ENCODE data around the gene USP28. TPM values are rescaled to one million over a fixed set of nuclear protein-coding genes. Genes with fewer than 3 reads are reported as not detected.
"Not testable (repeated sequence)": the region's sequence is repeated elsewhere in the genome, so short reads cannot be mapped to it uniquely, and the experiment has no call there.

USP28 gene
- polyA plus RNA-seq, 5 donors = 29.3 to 54.9 (median 46.7) TPM

DNA sequence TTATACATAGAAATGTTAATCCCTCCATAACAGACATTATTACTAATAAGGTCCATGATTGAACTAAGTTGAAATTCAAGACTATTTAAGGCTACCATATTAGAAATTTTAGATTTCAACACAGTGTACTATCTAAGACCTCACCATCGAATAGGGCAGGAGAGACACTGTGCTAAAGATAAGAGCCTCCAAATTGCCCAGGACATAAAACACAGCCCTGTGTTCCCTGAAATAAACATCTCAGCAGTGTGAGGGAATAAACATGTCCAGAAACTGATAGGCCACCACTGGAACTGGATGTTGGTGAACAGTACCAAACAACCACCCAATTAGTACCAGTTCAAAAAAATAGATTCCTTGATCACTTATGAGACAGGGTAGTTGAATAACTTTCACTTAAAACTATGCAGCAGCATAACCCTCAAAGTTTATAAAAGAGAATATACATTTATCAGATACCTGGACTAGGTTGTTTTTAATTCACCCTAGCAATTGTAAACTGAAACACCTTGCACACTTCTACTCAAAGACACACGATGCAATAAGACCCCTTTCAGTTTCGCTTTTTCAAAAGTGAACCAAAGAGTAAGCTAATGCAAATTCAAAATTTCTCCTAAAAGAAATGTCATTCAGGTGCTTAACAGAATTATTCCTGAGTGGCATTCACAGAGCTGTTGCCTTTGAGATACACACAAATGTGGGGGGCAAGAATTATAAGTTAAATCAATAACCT, 34.3 kb downstream of the USP28 start:
- no peak for DNase-seq

GRCh38 chr11:113839842-113840241, 35.5 kb downstream of the USP28 start:
- no peak for DNase-seq

DNA sequence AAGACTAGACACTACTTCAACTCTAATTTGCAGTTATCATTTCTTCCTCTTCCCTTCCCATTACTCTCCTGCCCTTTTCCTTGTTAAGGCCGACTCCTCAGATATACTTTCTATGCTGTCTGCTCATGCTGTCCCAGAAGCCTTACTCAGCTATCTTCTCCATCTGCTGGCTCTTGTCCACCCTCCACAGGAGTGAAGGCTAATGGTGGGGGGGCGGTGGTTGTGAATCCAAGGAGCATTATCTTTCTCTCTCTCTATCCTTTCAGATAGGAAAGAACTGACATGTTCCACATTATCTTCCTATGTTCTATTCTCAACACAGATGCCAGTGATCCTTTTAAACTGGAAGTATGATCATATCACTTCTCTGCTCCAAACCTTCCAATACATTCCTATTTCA, 37.4 kb downstream of the USP28 start:
- DNase-seq = no peak

GRCh38 chr11:113835306-113835705, 40.1 kb downstream of the USP28 start:
- DNase-seq = no peak

DNA sequence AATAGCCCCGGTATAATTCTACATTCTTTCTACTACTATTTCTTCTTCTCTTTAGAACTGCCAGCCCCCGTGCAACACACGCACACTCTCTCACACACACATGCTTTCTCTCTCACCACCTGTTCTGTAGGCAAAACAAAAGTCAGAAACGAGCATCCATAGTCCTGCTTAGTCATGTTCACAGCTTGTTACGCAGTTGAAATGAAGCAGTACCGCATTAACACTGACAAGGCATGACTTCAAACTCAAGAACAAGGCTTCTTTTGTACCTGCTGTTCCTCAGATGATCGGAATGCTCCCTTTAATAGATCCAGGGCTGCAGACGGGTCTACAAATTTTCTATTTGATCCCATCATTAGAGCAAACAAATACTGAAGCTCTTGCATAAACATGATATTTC, 42.2 kb downstream of the USP28 start:
- DNase-seq = no peak

- no peak for DNase-seq
Observed at GRCh38 chr11:113831314-113831713, 44.1 kb downstream of the USP28 start.

DNA sequence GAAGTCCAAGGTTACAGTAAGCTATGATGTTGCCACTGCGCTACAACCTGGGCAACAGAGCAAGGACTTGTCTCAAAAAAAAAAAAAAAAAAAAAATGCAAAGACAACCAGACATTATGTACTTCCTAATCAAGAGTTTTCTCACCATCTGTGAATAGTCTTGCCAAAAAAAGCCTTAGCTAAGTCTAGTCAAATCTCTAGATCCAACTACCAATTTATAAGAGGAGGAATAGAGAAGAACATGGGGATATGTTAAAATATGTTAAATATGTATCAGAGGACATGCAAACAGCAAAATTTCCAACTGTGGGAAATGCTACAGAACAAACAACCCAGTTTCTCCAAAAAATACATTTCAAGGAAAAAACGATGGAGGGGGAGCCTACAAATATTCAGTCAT, 45.6 kb downstream of the USP28 start:
- DNase-seq = no peak

GRCh38 chr11:113828191-113828590, 47.2 kb downstream of the USP28 start:
- DNase-seq = no peak

GRCh38 chr11:113827477-113827876, 47.9 kb downstream of the USP28 start:
- no peak for DNase-seq

DNA sequence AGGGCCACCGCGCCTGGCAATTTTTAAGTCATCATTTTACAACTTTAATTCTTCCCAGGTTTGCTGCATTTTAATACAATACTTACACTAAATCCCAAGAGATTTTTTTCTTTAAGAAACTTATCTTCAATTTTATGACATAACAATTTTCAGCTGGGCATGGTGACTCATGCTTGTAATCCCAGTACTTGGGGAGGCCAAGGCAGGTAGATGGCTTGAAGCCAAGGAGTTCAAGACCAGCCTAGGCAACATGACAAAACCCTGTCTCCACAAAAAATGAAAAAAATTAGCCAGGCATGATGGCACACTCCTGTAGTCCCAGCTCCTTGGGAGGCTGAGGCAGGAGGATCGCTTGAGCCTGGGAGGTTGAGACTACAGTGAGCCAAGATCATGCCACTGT, 56.9 kb downstream of the USP28 start:
- DNase-seq = no peak

GRCh38 chr11:113817626-113818025, 57.7 kb downstream of the USP28 start:
- DNase-seq = no peak

GRCh38 chr11:113817162-113817561, 58.2 kb downstream of the USP28 start:
- DNase-seq = no peak

- DNase-seq = no peak
Observed at GRCh38 chr11:113814181-113814580, 61.2 kb downstream of the USP28 start.

- no peak for DNase-seq
Observed at GRCh38 chr11:113808931-113809330, 66.4 kb downstream of the USP28 start.

DNA sequence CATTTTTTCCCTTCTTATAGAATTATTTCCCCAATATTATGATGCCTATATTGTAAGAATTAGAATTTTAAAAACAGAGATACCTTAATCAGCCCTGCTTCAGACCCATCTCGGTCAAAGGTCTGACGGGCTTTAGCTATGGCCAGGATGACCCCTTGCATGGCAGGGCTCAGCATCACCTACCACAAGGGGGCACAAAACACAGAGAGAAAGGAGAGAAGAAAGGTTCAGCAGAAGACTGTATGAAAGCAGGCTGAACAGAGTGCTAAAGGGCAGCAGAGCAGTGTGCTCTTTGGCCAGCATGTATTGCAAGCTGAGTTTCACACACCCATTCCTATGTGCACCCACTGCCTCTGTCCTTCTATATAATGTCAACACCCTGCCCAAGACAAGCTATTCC, 69.0 kb downstream of the USP28 start:
- no peak for DNase-seq

GRCh38 chr11:113805640-113806039, 69.7 kb downstream of the USP28 start:
- no peak for DNase-seq

- no peak for DNase-seq
Observed at GRCh38 chr11:113802621-113803020, 72.8 kb downstream of the USP28 start.

- DNase-seq = peak; percentile 11 to 19
Observed at GRCh38 chr11:113796663-113797259, 78.6 kb downstream of the USP28 start.

DNA sequence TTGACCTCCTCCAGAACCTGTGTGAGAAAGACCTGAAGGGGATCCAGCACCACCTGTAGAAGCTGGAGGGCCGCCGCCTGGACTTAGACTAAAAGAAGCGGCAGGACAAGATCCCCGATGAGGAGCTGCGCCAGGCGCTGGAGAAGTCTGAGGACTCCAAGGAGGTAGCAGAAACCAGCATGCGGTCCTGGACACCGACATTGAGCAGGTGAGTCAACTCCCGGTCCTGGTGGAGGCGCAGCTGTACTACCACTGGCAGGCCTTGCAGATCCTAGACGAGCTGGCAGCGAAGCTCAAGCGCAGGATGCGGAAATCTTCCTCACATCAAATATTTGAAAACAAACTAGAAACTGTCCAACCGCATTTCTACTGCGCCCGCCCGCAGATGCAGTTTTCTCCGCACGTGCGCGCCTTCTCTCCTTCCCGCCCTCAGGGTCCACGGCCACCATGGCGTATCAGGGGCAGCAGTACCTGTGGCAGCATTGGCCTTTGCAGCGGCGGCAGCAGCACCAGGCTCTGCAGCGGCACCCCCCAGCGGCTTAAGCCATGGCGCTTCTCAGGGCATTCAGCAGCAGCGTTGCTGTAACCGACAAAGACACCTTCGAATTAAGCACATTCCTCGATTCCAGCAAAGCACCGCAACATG, 85.6 kb downstream of the USP28 start:
- DNase-seq = no peak

DNA sequence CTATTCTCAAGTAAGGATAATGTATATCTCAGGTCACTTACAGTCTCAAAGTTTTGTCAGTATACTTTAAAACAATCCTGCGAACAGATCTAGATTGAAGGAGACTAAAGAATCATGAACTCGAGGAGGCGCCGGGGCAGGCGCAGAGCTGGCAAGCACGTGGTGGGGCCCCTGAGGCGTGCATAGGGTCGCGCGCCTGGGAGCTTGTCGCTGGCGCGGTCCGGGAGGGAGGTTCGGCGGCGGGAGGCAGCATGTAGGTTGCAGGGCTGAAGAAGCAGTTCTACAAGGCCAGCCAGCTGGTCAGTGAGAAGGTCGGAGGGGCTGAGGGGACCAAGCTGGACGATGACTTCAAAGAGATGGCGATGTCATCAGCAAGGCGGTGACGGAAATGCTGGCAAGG, 86.4 kb downstream of the USP28 start:
- not testable (repeated sequence) for DNase-seq

- DNase-seq = no peak
Observed at GRCh38 chr11:113782134-113782533, 93.2 kb downstream of the USP28 start.

DNA sequence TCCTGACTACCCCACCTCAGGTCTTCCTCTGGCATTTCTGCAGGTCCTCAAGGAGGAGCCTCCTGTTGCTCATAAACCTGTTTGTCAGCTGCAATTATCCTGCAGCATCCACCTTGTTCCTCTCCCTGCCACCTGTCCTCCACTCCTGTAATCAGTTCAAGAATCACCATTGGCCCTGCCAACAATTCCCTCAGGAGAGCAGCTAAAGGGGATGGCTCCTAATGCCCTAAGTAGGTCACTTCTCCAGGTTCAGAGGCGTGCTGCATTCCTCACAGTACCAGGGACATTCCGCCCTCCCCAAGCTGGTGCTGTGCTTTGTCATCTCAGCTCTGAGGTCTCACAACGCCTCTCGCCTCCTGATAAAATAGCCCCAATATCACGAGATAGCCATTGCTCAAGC, 93.7 kb downstream of the USP28 start:
- DNase-seq = no peak

DNA sequence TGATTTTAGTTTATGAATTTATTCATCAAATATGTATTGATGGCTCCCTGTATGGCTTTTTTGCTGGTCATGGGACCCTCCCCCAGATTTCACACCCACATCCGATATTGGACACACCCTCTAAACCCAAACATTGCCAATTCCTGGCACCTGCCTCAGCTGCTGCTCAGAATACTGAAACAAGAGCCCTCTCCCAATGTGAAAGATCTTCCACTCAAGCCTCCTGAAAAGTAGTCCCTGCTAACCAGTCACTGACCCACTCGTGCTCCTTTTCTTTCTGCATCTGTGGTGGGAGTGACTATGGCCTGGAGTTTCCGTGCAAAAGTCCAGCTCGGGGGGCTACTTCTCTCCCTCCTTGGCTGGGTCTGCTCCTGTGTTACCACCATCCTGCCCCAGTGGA, 95.9 kb downstream of the USP28 start, which contains the start of gene CLDN25:
TSS of gene CLDN25 (plus strand) at position 301 of the 400 bp plus-strand sequence. CDS start at position 301, 0 bp downstream.
- no peak for DNase-seq

All from right lung (tissue), 5 donors.